Measurements from ENCODE around the gene MORN1. TPM values are rescaled to one million over a fixed set of nuclear protein-coding genes. Genes with fewer than 3 reads are reported as not detected.

The MORN1 gene
- total and polyA plus RNA-seq, 10 of the 15 experiments (the other 5 are each of a cell fraction or from before 2014, with no cell fraction given): 0.76 to 7.9 (median 5.5) TPM

- no peak for TF ChIP-seq CBX5 (IDR thresholded peaks at IDR 0.05; ENCODE audit: low read depth)
- TF ChIP-seq CTCF (IDR thresholded peaks at IDR 0.05 in 2 of 3, conservative IDR thresholded peaks at IDR 0.05 in 1 of 3; ENCODE audit: control insufficient read depth in 2 of 3, extremely low read depth in 1 of 3, insufficient read depth in 1 of 3, low read depth in 3 of 3, low read length in 3 of 3): no peak
Measured at GRCh38 chr1:2358651-2359640, 32.4 kb downstream of the MORN1 start (continued).

- intact Hi-C loops (cut with micrococcal nuclease; ENCODE audit: unreplicated experiment): no loop called here
- no peak for DNase-seq (ENCODE audit: low read depth, low spot score)
- no peak overlapping the region for H3K4me2 ChIP-seq (ENCODE audit: control insufficient read depth, insufficient read depth)
- H4K20me1 ChIP-seq (ENCODE audit: control insufficient read depth, insufficient read depth): no peaks in the 10 kb centered on the region
- ChIA-PET SMC1A (ENCODE audit: uncharacterized antibody, unreplicated experiment) (interaction anchor here (1.5 kb wide), 1 partner anchor 163 kb away, joined by 4 read pairs; the partner anchor contains the start of gene FAAP20), RAD21 (ENCODE audit: unreplicated experiment) (no interaction called here), POLR2A (no interaction called here), CTCF (no interaction called here)
- H3K27ac ChIP-seq (ENCODE audit: control insufficient read depth, insufficient read depth): no peak overlapping the region
- no peaks in the 10 kb centered on the region for H3K79me2 ChIP-seq (ENCODE audit: control insufficient read depth, insufficient read depth, low read length)
- H3K27me3 ChIP-seq (replicated peaks in 1 of 2; ENCODE audit: control insufficient read depth in 2 of 2, insufficient read depth in 2 of 2, low read length in 1 of 2): no peaks in the 10 kb centered on the region; a peak in 1 of 4 replicates
- no peak overlapping the region for H2AFZ ChIP-seq (ENCODE audit: control insufficient read depth, low read depth, low read length)
- H3K4me3 ChIP-seq: no peak overlapping the region
- no peaks in the 10 kb centered on the region for H3K4me1 ChIP-seq (ENCODE audit: control insufficient read depth, insufficient read depth, low read length)
- H3K9ac ChIP-seq (ENCODE audit: control insufficient read depth, insufficient read depth, low read length): no peak overlapping the region
- WGBS (ENCODE audit: insufficient coverage, insufficient replicate concordance, low lambda C conversion rate, missing lambda C conversion rate): 57% methylated on average over 9 of the region's 13 CpGs
- in situ Hi-C loops (cut with MboI): no loop called here
- H3K9me3 ChIP-seq (replicated peaks; ENCODE audit: control insufficient read depth, insufficient read depth, low read length): no peaks in the 10 kb centered on the region
- TF ChIP-seq BACH1 (IDR thresholded peaks at IDR 0.05; ENCODE audit: borderline replicate concordance) (no peak), STAT3 (IDR thresholded peaks at IDR 0.05; ENCODE audit: low read depth, low read length) (no peak), FOS (IDR thresholded peaks at IDR 0.05; ENCODE audit: borderline replicate concordance, extremely low read depth, insufficient read length) (no peak)
- no peak for FAIRE-seq
- ATAC-seq: no peak
- H3K36me3 ChIP-seq (ENCODE audit: control insufficient read depth in 2 of 2, insufficient read depth in 2 of 2, low read length in 1 of 2): no peaks in the 10 kb centered on the region
- no TSS peak for BruUV-seq (replicated peaks)
Measured at GRCh38 chr1:2358072-2358471, 33.3 kb downstream of the MORN1 start.

Data from GM12878 (cell line).